ENCODE data around the gene CHMP1A.

The CHMP1A gene

GRCh38 chr16:89688395-89688794 lies 30.9 kb upstream of the CHMP1A start:
- H3K36me3 ChIP-seq (ENCODE audit: control insufficient read depth, insufficient read depth, low read length) = peaks cover 23% of the 10 kb centered on the region
- DNase-seq (ENCODE audit: extremely low read depth, insufficient read length) = no peak
- H3K4me3 ChIP-seq (replicated peaks; ENCODE audit: low read depth, low read length) = no peak overlapping the region
- TF ChIP-seq, protein P1, sequence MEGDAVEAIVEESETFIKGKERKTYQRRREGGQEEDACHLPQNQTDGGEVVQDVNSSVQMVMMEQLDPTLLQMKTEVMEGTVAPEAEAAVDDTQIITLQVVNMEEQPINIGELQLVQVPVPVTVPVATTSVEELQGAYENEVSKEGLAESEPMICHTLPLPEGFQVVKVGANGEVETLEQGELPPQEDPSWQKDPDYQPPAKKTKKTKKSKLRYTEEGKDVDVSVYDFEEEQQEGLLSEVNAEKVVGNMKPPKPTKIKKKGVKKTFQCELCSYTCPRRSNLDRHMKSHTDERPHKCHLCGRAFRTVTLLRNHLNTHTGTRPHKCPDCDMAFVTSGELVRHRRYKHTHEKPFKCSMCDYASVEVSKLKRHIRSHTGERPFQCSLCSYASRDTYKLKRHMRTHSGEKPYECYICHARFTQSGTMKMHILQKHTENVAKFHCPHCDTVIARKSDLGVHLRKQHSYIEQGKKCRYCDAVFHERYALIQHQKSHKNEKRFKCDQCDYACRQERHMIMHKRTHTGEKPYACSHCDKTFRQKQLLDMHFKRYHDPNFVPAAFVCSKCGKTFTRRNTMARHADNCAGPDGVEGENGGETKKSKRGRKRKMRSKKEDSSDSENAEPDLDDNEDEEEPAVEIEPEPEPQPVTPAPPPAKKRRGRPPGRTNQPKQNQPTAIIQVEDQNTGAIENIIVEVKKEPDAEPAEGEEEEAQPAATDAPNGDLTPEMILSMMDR (IDR thresholded peaks at IDR 0.05; ENCODE audit: insufficient read depth, low read length, poor library complexity, severe bottlenecking) = no peak
- no peaks in the 10 kb centered on the region for H3K27me3 ChIP-seq (replicated peaks; ENCODE audit: control insufficient read depth, insufficient read depth, low read length)

- TF ChIP-seq, protein P1 (IDR thresholded peaks at IDR 0.05; ENCODE audit: insufficient read depth, low read length, poor library complexity, severe bottlenecking) = no peak
- peaks cover 19% of the 10 kb centered on the region for H3K36me3 ChIP-seq (ENCODE audit: control insufficient read depth, insufficient read depth, low read length)
- DNase-seq (ENCODE audit: extremely low read depth, insufficient read length) = no peak
- H3K4me3 ChIP-seq (replicated peaks; ENCODE audit: low read depth, low read length) = peak overlapping the region; percentile 68
- no peaks in the 10 kb centered on the region for H3K27me3 ChIP-seq (replicated peaks; ENCODE audit: control insufficient read depth, insufficient read depth, low read length)
These were observed 29.8 kb upstream of the CHMP1A start for GRCh38 chr16:89687092-89687940.

DNA sequence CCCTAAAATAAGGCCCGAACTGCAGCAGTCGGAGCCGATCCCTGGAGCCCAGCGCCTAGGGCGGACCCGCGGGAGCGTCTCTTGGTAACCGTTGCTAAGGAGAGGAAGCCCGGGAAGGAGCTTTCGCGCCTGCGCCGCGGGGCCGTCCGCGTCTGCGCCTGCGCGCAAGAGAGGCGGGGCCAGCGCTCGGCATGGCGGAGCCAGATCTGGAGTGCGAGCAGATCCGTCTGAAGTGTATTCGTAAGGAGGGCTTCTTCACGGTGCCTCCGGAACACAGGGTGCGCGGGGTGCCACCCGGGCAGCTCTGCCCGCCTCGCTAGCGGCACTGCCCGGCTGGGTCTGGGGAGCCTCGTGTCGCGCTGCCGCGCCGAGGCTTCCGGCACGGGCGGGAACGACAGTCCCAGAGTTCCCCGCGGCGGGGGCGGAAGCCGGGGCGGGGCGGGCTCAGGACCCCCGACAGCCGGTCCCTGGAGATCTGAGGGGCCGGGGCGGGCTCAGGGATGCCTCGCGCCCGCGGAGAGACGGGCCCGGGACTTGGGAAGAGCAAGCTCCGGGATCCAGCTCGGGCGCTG lies 29.1 kb upstream of the CHMP1A start, which contains the start of gene CDK10:
TSS of gene CDK10 (plus strand) at position 170 of the 572 bp plus-strand sequence. CDS start at position 192, 22 bp downstream.
- peak within 1 kb of the TSS; percentile 68 for H3K4me3 ChIP-seq (replicated peaks; ENCODE audit: low read depth, low read length)
- no peaks in the 10 kb centered on the region for H3K27me3 ChIP-seq (replicated peaks; ENCODE audit: control insufficient read depth, insufficient read depth, low read length)
- peak; percentile 94 for DNase-seq (ENCODE audit: extremely low read depth, insufficient read length)
- H3K36me3 ChIP-seq (ENCODE audit: control insufficient read depth, insufficient read depth, low read length) = peaks cover 12% of the 10 kb centered on the region
- TF ChIP-seq, protein P1 (IDR thresholded peaks at IDR 0.05; ENCODE audit: insufficient read depth, low read length, poor library complexity, severe bottlenecking) = no peak

GRCh38 chr16:89685916-89686315 lies 28.4 kb upstream of the CHMP1A start:
- TF ChIP-seq, protein P1 (IDR thresholded peaks at IDR 0.05; ENCODE audit: insufficient read depth, low read length, poor library complexity, severe bottlenecking) = no peak
- H3K4me3 ChIP-seq (replicated peaks; ENCODE audit: low read depth, low read length) = no peak overlapping the region
- H3K36me3 ChIP-seq (ENCODE audit: control insufficient read depth, insufficient read depth, low read length) = peaks cover 8% of the 10 kb centered on the region

DNA sequence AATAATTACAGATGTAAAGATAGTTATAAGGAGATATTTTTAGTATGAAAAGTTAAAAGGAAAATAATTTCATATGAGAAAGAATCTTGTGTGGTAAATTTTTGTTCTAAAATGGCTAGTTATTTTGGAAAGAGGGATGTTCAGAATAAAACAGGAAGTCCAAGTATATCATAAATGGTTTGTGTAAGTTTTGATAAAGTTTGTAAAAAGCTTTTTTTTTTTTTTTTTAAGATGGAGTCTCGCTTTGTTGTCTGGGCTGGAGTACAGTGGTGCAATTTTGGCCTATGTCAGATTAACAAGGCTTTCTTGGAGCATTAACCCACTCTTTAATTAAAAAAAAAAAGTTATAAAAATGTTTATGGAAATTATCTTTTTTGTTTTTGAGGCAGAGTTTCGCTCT lies 20.8 kb upstream of the CHMP1A start:
- H3K27me3 ChIP-seq (replicated peaks; ENCODE audit: control insufficient read depth, insufficient read depth, low read length) = no peaks in the 10 kb centered on the region
- DNase-seq (ENCODE audit: extremely low read depth, insufficient read length) = no peak
- TF ChIP-seq, protein P1 (IDR thresholded peaks at IDR 0.05; ENCODE audit: insufficient read depth, low read length, poor library complexity, severe bottlenecking) = no peak
- H3K4me3 ChIP-seq (replicated peaks; ENCODE audit: low read depth, low read length) = no peak overlapping the region
- no peaks in the 10 kb centered on the region for H3K36me3 ChIP-seq (ENCODE audit: control insufficient read depth, insufficient read depth, low read length)

More at GRCh38 chr16:89685916-89686315, 28.4 kb upstream of the CHMP1A start:
- no peaks in the 10 kb centered on the region for H3K27me3 ChIP-seq (replicated peaks; ENCODE audit: control insufficient read depth, insufficient read depth, low read length)
- no peak for DNase-seq (ENCODE audit: extremely low read depth, insufficient read length)

All from GM06990 (cell line).